Globus pallidus (tissue), 1 donor: ENCODE results near the gene DENND4A.
"Not testable (repeated sequence)": the region's sequence is repeated elsewhere in the genome, so short reads cannot be mapped to it uniquely, and the experiment has no call there.

Experiments used
- DNase-seq: peaks from one replicate; pipeline ENCODE4 v3.0.0-alpha.2; 2015; ENCODE audit warnings: low spot score

Gene DENND4A

DNA sequence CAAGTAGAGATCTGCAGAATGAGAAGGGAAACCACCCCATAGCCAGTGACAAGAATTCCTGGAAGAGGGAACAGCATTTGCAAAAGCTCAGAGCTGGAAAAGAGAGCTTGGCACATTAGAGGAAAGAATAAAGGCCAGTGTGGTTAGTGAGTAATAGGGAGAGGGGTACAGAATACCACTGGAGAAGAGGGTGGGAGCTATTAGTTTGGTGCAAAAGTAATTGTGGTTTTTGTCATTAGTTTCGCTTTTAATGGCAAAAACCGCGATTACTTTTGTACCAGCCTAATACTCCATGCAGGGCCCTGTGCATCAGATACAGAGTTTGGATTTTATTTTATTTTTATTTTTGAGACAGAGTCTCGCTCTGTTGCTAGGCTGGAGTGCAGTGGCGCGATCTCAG lies 160.6 kb downstream of the DENND4A start:
- no peak for DNase-seq

DNA sequence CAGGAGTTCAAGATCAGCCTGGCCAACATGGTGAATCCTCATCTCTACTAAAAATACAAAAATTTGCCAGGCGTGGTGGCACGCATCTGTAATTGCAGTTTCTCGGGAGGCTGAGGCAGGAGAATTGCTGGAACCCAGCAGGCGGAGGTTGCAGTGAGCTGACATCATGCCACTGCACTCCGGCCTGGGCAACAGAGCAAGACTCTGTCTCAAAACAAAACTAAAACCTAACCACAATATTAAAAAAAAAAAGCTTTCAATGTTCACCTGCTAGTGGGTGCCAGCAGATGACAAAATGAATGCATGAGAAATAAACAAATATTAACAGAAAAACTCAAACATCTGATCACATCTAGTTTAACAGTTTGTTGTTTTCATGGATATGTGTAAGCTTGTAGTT lies 161.3 kb downstream of the DENND4A start:
- DNase-seq: no peak

DNA sequence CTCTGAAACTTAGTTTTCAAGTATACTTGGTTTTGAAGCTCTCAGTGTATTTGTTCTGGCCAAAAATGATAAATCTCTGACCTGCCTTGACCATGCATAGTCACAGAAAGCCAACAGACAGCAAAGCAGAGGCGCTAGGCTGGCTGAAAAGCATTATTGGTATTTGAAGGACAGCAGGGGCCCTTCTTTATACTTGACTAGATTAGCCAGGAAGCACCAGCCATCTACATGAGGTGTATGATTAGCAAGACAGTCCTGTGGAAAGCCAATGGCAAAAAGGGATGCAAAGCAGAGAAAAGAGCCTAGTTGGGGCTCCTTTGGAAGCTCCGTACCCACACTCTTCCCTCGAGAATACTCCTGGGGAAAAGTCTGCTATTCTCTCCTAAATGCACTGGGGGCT lies 162.5 kb downstream of the DENND4A start:
- DNase-seq: no peak

DNA sequence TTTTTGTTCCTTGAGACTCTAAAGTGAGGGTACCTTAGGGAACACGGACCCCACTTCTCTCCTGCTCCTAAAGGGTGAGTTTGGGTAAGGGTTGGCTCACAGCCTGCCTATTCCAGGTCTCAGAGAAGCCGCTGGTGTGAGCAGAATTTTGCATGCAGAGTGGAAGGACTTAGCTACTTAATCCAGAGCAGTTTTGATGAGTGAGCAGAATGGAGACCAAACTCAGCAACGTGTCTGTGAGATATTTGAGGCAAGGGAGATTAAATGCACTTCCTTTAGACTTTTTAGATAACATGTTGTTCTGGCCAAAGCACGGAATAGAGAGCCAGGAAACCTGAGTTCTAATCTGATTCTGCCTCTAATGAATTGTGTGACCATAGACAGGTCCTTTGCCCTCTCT lies 165.2 kb downstream of the DENND4A start:
- no peak for DNase-seq

DNA sequence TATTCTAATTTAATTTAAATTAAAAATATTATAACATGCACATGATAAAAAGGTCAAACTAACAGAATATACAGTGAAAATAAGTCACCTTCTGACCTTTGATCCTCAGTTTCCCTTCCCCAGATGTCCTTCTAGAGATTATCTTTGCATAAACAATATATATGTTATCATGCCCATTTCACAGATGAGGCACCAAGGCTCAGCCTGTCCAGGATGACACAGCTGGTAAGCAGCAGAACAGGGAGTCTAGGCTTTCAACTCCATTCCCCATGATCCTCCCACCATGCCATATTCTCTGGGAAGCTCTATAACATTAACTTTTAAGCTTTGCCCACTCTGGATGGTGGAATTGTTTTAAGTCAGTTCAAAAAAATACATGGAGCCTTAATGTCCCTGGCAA lies 169.0 kb downstream of the DENND4A start:
- DNase-seq: no peak

DNA sequence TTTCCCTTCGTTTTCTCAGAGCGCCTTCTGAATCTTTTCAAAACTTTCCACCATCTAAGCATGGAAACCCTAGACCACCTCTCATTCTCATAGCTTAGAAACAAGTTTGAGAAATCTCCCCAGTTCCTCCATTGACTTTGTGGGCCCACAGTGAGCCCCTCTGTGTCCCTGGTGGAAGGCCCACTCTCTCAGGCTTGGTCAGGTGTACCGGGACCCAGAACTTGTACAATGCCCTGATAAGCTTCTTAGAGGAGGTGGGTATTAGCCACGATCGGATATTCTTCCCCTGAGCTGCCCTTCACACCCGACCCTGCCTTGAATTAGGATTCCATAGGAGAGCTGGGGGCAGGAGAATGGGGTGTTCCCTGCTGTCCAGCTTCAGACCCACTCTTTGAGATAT lies 170.5 kb downstream of the DENND4A start, which contains the start of gene SLC24A1:
TSS of gene SLC24A1 (plus strand) at position 301 of the 400 bp plus-strand sequence. CDS start 2,143 bp downstream, outside the sequence.
- no peak for DNase-seq

DNA sequence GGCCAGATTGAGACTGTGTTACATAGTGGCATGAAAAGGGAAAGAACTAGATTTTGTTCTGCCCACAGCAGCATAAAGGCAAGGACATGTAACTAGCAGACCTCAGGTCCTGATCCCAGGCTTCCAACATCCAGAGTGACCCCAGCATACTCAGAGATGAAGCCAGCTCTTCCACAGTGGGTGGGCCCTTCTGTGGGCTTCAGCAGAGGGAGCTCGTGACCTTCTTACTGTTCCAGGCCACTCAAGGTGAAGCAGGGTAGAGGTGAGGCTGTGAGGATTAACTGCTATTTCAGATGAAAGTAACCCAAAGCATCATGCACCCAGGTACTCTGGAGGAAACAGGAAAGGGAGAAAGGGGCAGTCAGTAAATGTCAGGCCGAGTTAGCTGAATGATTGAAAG lies 171.3 kb downstream of the DENND4A start:
- DNase-seq: no peak

DNA sequence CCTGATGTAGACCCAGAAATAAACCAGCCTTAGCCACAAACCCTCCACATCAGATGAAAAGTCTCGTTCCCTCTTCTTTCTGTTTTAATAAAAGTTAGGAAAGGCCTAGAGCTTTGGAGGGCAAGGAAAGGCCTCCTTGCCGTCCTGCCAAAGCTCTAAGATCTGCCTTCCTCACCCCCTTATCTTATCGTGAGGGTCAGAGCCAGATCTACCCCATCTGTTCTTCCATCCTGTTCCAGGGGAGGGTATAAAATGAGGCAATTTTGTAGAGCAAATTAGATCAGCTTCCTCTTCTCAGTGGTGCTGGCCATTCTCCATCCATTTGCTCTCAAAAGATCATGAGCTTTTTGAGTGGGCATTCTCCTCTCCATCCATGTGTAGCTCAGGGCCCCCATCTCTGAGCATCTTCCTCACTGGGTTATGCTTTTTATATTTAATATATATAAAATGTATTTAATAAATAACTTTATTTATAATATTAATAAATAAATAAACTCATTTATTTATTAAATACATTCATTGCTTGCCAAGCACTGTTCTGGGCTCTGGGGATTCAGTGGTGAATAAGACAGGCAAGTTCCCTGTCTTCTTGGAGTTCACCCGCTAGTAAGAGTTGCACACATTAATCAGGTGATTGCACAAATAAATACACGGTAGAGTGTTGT lies 172.3 kb downstream of the DENND4A start:
- no peak for DNase-seq

DNA sequence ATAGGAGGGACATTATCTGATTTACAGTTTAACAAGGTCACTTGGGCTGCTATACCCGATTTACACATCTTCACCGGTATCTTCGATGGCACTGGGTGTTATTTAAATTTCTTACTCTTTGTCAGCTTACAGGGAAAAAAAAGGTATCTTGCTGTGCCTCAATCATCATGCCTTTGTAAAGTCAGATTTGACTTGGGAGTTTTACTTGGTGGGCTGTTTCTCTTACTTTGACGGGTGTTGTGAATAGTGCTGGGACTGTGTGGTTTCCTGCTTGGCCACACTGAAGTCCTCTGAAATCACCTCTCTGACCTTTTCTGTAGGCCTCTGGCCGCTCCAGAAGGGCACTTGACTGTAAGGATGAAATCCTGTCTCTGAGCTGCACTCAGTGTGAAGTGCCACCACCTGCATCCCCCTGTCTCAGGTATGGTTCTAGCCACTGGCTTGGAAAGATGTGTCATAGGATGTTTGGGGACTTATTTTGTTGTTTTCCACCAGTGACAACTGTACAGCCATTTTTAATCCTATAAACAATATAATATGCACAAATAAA lies 173.5 kb downstream of the DENND4A start:
- DNase-seq: no peak

DNA sequence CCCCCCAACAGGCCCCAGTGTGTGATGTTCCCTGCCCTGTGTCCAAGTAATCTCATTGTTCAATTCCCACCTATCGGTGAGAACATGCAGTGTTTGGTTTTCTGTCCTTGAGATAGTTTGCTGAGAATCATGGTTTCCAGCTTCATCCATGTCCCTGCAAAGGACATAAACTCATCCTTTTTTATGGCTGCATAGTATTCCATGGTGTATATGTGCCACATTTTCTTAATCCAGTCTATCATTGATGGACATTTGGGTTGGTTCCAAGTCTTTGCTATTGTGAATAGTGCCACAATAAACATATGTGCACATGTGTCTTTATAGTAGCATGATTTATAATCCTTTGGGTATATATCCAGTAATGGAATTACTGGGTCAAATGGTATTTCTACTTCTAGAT lies 176.2 kb downstream of the DENND4A start:
- DNase-seq: not testable (repeated sequence)

DNA sequence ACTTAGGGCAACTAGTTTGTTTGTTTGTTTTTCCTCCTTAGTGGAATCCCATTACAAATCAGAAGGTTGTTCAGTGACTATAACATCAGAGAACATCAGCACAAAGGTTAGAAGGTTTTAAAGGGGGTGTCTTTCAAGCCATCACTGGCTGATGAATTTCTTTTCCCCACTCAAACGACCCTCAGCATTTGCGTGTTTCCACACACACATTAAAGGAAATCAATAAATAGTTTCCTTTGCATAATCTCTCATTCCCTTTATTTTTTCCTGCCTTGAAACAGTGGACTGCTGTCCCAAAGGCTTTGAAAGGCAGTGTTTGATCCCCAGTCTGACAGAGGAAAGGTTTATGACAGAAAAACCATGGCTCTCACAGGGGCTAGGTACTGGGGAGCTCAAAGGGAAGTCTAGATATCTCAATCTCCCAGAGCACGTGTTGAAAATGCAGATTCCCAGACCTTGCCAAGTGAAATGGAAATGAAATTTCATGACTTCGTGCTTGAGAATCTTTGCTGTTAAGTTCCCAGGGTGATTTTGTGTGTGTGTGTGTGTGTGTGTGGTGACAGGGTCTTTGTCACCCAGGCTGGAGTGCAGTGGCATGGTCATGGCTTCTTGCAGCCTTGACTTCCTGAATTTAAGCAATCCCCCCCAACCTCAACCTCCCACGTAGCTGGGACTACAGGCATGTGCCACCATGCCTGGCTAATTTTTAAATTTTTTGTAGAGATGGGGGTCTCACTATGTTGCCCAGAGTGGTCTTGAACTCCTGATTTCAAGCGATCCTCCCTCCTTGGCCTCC lies 178.9 kb downstream of the DENND4A start:
- no peak for DNase-seq

DNA sequence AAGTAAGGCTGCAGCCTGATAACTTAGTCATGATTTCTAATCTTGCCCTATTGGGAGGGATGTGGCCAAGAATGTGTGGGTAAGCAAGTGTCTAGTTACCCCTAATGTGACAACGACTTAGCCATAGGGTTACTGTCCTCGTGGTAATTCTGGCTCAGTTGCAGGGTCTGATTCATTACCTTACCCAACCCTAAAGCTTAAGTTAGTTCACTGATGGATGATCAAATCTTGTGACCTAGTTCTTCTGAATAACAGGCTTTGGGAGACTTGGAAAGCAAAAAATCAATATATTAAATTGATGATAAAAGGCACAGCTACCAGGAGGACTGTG lies 179.5 kb downstream of the DENND4A start:
- no peak for DNase-seq

DNA sequence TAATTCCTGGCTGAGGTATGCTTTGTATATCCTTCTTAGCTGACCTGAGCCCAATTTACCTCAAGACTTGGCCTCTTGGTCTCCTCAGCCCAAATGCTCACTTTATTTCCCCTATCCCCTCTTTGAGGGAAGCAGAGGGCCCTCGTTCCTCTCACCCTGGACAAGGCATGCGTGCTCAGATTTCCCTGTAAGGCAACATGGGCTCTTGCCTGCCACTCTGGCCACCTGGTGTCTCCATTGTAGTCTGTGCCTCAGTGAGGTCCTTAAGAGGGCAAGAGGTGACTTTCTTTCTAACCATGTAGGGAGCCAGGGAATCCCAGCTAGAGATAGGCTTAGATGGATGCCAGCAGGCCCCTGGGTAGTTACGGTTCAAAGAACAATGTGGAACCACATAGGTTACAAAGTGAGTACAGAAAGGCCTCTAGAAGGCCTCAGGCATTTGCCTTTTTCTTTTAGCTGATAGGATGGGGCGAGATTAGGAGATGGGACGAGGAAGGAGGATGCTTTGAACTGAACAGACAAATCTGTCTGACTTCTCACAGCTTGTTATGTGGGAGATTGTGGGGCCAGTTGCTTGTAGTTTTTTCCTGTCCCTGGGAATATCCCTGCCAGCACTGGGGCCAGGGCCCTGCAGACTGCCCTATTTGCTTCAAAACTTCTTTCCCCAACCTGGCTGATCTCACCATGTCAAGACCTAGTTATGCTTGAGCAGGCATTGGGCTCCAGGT lies 180.0 kb downstream of the DENND4A start:
- DNase-seq: no peak

DNA sequence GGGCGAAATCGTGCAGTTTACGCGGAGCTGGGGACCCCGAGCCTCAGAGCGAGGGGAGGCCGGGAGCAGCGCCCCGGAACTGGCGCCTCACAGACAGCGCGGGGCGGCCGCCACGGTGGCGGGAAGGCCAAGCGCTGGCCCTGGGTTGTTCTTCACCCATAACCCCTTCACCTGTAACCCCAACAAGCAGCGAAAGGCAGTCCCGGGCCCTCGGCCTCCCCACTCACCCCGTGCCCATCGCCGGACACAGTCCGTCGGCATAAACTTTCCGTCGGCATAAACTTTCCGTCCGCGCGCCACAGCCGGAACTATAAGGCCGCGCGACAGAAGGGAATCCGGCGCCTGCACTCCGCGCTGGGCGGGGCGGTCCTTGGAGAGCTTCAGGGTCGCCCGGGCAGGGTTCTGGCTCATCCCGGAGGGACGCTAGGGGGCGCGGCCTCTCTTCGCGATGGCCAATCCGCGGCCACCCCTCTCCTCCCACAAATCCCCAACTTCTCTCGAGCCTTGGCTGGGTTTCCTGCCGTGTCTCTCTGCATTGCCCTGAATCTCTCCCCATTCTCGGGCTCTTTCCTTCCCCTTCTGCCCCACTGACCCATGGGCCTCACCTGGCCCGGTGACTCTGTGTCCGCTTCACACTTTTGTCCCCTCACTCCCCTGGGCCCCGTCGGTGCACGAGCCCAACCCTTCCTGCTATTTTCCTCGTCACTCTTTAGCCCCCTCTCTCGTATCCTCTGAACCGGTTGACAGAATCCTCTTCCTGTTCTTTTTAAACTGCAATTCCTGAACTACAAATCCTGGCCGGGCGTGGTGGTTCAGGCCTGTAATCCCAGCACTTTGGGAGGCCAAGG lies 181.0 kb downstream of the DENND4A start, which contains the start of gene INTS14:
TSS of gene INTS14 (minus strand) at position 261 of the 848 bp plus-strand sequence. CDS start 3,751 bp downstream, outside the sequence.
- peak; percentile 96 for DNase-seq
